Effector memory CD4-positive, alpha-beta T cell (primary cell): ENCODE data around the gene DNAH6.
"Not testable (repeated sequence)": the region's sequence is repeated elsewhere in the genome, so short reads cannot be mapped to it uniquely, and the experiment has no call there.

Experiments
- DNase-seq, 3 donors: peaks; one replicate each; pipeline ENCODE4 v3.0.0-alpha.2; 2020
- H3K27ac ChIP-seq: 2 replicates; pipeline ENCODE4 v1.7.0; 2013; ENCODE audit warnings: mild to moderate bottlenecking, low read length, moderate library complexity; ENCODE audit not compliant: insufficient read depth, poor library complexity, severe bottlenecking
- H3K27me3 ChIP-seq: replicated peaks from 2 replicates; pipeline ENCODE4 v1.7.0; 2013; ENCODE audit warnings: mild to moderate bottlenecking, low read length; ENCODE audit not compliant: insufficient read depth, control insufficient read depth, poor library complexity, severe bottlenecking
- H3K36me3 ChIP-seq: 2 replicates; pipeline ENCODE4 v1.7.0; 2013; ENCODE audit warnings: mild to moderate bottlenecking, low read length, moderate library complexity; ENCODE audit not compliant: control insufficient read depth, insufficient read depth
- H3K4me1 ChIP-seq: 2 replicates; pipeline ENCODE4 v1.7.0; 2013; ENCODE audit warnings: low read length, mild to moderate bottlenecking; ENCODE audit not compliant: control insufficient read depth, insufficient read depth, poor library complexity, severe bottlenecking
- H3K4me3 ChIP-seq: 2 replicates; pipeline ENCODE4 v1.7.0; 2013; ENCODE audit warnings: low read length, low read depth, mild to moderate bottlenecking; ENCODE audit not compliant: insufficient read depth, poor library complexity, severe bottlenecking
- H3K9me3 ChIP-seq: 2 replicates; pipeline ENCODE4 v1.7.0; 2013; ENCODE audit warnings: mild to moderate bottlenecking, low read length, moderate library complexity; ENCODE audit not compliant: control insufficient read depth

Gene DNAH6

DNA sequence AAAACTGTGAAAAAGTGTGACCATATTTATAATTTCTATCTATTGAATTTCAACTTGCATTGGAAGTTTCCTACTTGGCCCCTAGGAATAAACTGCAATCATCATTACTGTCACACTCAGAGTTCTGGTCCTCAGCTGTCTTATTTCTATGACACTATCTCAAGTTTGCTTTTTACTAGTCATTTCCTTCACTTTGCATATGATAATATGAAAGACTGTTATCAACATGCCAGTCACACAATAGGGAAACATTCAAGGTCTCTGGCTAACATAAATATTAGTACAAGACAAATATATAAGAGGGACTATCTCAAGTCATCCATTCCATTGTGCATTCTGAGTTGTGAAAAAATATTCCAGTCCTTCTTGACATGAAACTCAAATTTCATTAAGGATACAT lies 28.7 kb downstream of the DNAH6 start:
- H3K27me3 ChIP-seq, result no peaks in the 10 kb centered on the region
- no peak for DNase-seq
- no peak overlapping the region for H3K4me3 ChIP-seq
- H3K36me3 ChIP-seq, result no peaks in the 10 kb centered on the region
- H3K4me1 ChIP-seq, result peaks cover 1% of the 10 kb centered on the region
- H3K27ac ChIP-seq, result no peak overlapping the region
- no peaks in the 10 kb centered on the region for H3K9me3 ChIP-seq

DNA sequence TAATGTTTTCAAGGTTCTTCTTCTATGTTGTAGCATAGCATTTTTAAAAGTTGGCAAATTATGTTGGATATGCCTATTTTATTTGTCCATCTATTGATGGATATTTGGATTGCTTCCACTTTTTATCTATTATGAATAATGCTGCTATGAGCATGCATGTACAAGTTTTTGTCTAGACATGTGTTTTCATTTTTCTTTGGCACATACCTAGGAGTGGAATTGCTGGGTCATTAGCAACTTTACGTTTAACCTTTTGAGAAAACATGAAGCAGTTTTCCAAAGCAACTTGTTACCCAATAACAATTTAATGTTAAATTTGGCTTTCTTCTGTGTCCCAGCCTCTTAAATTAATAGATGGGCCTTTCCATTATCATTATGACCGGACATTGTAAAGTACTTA lies 30.3 kb downstream of the DNAH6 start:
- DNase-seq, result no peak
- no peaks in the 10 kb centered on the region for H3K27me3 ChIP-seq
- no peak overlapping the region for H3K4me3 ChIP-seq
- H3K27ac ChIP-seq, result no peak overlapping the region
- no peaks in the 10 kb centered on the region for H3K36me3 ChIP-seq
- H3K4me1 ChIP-seq, result no peaks in the 10 kb centered on the region
- H3K9me3 ChIP-seq, result no peaks in the 10 kb centered on the region

DNA sequence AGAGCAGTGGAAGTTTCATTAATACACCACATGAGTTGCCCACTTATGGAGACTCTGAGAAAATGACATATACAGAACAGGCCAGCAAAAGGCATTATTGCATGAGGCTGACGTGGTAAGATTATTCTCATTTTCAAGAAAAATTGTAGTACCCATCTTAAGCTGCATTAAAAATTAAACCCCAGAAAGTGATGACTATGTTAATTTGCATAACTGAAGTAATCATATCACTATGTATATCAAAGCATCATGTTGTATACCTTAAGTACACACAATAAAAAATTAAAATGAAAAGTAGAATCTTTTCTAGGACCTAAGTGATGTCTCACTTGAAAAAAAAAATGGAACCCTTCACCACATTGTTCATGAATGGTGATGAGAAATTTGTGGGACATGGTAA lies 32.0 kb downstream of the DNAH6 start:
- H3K27ac ChIP-seq, result no peak overlapping the region
- H3K27me3 ChIP-seq, result no peaks in the 10 kb centered on the region
- no peaks in the 10 kb centered on the region for H3K36me3 ChIP-seq
- no peak overlapping the region for H3K4me3 ChIP-seq
- DNase-seq, result no peak
- no peaks in the 10 kb centered on the region for H3K9me3 ChIP-seq
- H3K4me1 ChIP-seq, result no peaks in the 10 kb centered on the region

DNA sequence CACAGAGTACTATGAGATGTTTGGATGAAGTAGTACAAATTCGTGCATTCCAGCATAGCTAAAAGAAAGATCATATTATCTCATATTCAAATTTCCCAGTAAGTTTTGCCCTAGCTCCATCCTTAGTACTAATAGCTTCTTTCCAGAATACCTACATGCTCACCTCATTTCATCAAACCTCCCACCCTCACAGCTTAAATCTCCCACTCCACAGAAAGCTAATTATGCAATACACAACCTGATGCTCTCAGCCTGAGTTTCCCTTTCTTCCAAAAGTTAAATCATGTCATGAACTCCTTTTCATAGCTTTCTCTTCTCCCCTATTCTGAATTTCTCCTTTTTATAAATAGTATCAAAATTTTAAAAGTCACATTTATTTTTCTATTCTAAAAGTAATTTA lies 34.6 kb downstream of the DNAH6 start:
- no peaks in the 10 kb centered on the region for H3K27me3 ChIP-seq
- DNase-seq, result no peak
- no peak overlapping the region for H3K4me3 ChIP-seq
- no peaks in the 10 kb centered on the region for H3K4me1 ChIP-seq
- H3K9me3 ChIP-seq, result no peaks in the 10 kb centered on the region
- H3K27ac ChIP-seq, result no peak overlapping the region
- no peaks in the 10 kb centered on the region for H3K36me3 ChIP-seq

DNA sequence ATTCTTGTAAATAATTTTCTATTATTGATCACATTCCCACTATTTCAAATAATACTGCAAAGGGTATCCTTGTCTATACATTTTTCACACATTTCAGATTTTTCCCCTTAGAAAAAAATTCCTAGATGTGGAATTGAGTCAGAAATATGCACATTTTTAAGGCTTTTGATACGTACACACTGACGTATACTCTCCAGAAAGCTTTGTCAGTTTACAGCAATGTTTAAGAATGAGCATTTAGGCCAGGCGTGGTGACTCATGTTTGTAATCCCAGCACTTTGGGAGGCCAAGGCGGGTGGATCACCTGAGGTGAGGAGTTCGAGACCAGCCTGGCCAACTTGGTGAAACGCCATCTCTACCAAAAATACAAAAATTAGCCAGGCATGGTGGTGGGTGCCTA lies 35.2 kb downstream of the DNAH6 start:
- H3K36me3 ChIP-seq, H3K27ac ChIP-seq, H3K9me3 ChIP-seq, H3K4me3 ChIP-seq, H3K4me1 ChIP-seq, DNase-seq, H3K27me3 ChIP-seq: not testable (repeated sequence)

DNA sequence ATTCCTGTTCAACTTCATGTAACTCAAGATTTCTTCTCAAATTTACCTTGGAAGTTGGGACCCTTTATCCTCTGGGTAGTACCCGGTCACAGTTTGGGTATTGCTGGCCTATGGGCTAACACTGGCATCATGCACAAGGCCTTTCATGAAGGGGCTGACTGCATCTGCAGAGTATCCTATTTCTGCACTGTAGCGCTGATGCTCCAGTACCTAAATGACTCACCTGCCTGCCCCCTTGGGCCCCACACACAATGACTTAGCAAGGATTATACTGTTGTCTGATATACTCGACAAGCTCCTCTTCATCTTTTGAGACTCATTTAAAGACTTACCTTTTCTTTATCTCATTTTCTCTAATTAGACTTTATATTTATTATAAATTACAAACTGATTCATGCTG lies 39.9 kb downstream of the DNAH6 start:
- DNase-seq, result no peak
- Histone ChIP-seq H3K4me1 (no peaks in the 10 kb centered on the region), H3K27me3 (no peaks in the 10 kb centered on the region), H3K4me3 (no peak overlapping the region), H3K27ac (no peak overlapping the region), H3K9me3 (no peaks in the 10 kb centered on the region), H3K36me3 (no peaks in the 10 kb centered on the region)

DNA sequence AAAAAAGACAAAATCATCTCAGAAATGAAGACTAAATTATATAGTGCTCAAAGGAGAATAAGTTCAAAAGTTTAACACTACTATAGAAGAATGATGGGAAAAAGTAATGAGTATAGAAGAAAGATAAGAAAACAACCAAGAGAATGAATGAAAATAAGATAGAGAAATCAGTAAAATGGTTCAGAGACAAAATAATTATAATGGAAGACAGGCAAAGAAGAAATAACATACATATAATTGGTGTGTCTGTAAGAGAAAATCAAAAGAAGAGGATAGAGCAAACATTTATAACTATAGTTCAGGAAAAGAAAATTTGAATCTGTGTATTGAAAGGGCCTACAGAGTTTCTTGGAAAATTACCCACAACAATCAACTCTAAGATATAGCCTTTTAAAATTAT lies 43.5 kb downstream of the DNAH6 start:
- Histone ChIP-seq H3K36me3 (no peaks in the 10 kb centered on the region), H3K4me1 (no peaks in the 10 kb centered on the region), H3K27ac (no peak overlapping the region), H3K9me3 (no peaks in the 10 kb centered on the region), H3K4me3 (no peak overlapping the region), H3K27me3 (no peaks in the 10 kb centered on the region)
- DNase-seq, result no peak

DNA sequence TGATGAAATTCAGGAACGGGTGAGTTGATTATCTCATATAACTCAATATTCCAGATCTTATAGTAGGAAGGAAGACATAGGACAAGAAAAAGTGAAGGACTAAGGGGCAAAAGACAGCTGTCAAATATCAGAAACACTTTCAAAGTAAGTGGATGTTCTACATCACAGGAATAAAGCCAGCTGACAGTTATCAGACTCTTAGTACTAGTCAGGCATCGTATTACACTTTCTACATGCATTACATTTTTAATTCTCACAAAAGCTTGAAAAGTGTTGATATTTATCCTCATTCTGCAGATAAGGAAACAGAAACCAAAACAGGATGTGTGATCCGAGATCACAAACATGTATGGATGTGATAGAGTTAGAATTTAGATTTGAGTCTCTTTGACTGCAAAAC lies 63.4 kb downstream of the DNAH6 start:
- H3K9me3 ChIP-seq, result no peaks in the 10 kb centered on the region
- H3K36me3 ChIP-seq, result no peaks in the 10 kb centered on the region
- H3K27me3 ChIP-seq, result no peaks in the 10 kb centered on the region
- H3K4me1 ChIP-seq, result no peaks in the 10 kb centered on the region
- no peak overlapping the region for H3K27ac ChIP-seq
- H3K4me3 ChIP-seq, result no peak overlapping the region
- no peak for DNase-seq

DNA sequence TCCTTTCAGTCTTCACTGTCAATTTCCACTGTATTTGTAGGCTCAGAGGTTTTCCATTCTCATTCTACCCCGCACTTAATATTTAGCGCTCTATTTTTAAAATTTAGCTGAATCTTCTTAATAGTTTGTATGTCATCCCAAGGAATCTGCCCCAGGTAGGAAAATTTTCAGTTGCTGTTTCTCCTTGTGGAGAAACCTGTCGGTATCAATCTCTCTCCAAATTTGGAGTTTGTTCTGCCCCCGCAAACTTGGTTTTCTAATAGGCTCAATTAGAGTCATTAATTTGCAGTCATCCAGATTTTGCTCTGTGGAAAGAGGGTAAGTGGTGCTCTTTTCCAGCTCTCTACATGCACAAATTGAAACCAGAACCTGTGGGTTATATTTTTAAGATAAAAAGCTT lies 87.6 kb downstream of the DNAH6 start:
- no peaks in the 10 kb centered on the region for H3K4me1 ChIP-seq
- H3K36me3 ChIP-seq, result no peaks in the 10 kb centered on the region
- no peak overlapping the region for H3K4me3 ChIP-seq
- no peak for DNase-seq
- no peak overlapping the region for H3K27ac ChIP-seq
- H3K27me3 ChIP-seq, result no peaks in the 10 kb centered on the region
- H3K9me3 ChIP-seq, result no peaks in the 10 kb centered on the region

DNA sequence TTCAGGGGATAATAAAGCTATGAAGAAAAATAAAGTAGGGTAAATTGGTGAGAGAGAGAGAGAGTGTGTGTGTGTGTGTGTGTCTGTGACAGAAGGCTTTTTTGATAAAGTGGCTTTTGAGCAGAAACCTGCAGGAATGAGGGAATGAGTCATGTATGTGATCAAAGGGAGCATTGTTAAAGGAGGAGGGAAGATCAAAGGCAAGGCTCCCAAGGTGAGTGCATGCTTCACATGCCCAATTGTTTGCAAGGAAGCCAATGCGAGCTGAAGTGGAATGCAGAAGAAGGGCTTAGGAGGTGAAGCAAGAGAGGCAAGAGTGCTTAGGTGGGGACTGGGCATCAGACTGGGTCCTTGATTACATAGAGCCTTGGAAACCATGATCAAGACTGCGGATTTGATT lies 96.8 kb downstream of the DNAH6 start:
- no peak overlapping the region for H3K4me3 ChIP-seq

DNA sequence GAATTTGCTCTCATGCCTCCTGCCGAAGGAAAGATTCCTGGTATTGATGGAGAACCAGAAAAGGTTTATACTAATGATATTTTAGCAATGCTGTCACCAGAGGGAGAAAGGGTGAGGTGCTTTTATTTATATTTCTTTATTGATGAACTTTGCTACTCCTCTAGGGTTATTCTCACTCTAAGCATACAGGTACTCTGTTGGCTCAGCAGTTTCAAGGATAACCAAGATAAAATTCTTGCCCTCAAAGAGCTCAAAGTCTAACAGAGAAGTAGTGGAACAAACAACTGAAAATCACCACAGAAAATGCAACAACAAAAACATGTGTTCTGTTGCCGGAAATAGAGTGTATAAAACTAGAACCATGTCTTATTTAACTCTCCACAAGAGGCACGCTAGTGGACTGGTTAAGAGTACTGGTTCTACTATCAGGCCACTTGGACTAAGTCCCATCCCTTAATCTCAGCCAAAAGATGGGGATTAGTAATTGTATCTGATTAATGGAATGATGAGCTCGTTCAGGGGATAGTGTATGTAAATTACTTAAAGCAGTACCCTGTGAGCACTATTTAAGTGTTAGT lies 103.6 kb downstream of the DNAH6 start:
- no peaks in the 10 kb centered on the region for H3K4me1 ChIP-seq
- H3K27me3 ChIP-seq, result no peaks in the 10 kb centered on the region
- H3K4me3 ChIP-seq, result no peak overlapping the region

More for the DNA sequence above, 96.8 kb downstream of the DNAH6 start:
- H3K27me3 ChIP-seq, result no peaks in the 10 kb centered on the region
- no peaks in the 10 kb centered on the region for H3K4me1 ChIP-seq
- H3K27ac ChIP-seq, result no peak overlapping the region
- no peaks in the 10 kb centered on the region for H3K9me3 ChIP-seq
- DNase-seq, result no peak
- H3K36me3 ChIP-seq, result no peaks in the 10 kb centered on the region

More for the DNA sequence above, 103.6 kb downstream of the DNAH6 start:
- Histone ChIP-seq H3K27ac (no peak overlapping the region), H3K9me3 (no peaks in the 10 kb centered on the region), H3K36me3 (no peaks in the 10 kb centered on the region)
- no peak for DNase-seq
